ENCODE measurements around the gene DAP3. TPM values are rescaled to one million over a fixed set of nuclear protein-coding genes. Genes with fewer than 3 reads are reported as not detected.

The DAP3 gene
- total RNA-seq, 1 experiment from 2014 or later, result 148 TPM

- Histone ChIP-seq H3K4me2 (ENCODE audit: low read length) (no peak overlapping the region), H3K9me3 (ENCODE audit: control insufficient read depth in 1 of 2, insufficient read depth in 1 of 2, low read depth in 1 of 2, low read length in 2 of 2) (no peaks in the 10 kb centered on the region), H2AFZ (ENCODE audit: low read depth, low read length, poor library complexity, severe bottlenecking) (no peak overlapping the region), H3K9me2 (ENCODE audit: insufficient read depth) (no peaks in the 10 kb centered on the region), H3K9ac (ENCODE audit: low read length) (no peak overlapping the region), H3K36me3 (ENCODE audit: control insufficient read depth in 1 of 2, insufficient read depth in 2 of 2, low read length in 2 of 2) (peaks cover 38 to 64% of the 10 kb centered on the region in 2 experiments; a peak in 3 of 4 replicates), H3K4me1 (ENCODE audit: control insufficient read depth in 1 of 2, insufficient read depth in 2 of 2, low read length in 2 of 2) (no peaks in the 10 kb centered on the region), H3K27me3 (ENCODE audit: insufficient read depth, low read length) (no peaks in the 10 kb centered on the region), H4K20me1 (ENCODE audit: insufficient read depth) (no peaks in the 10 kb centered on the region), H3K27ac (ENCODE audit: low read depth, low read length) (no peak overlapping the region), H3K79me2 (ENCODE audit: insufficient read depth, low read length) (peaks cover 9% of the 10 kb centered on the region; the same call in 1 of the 2 replicates), H3K4me3 (replicated peaks in 1 of 2; ENCODE audit: low read depth in 1 of 2, low read length in 2 of 2) (no peak overlapping the region)
- ChIA-PET RAD21 (ENCODE audit: low non-redundant PET in 1 of 2, low total read pairs in 2 of 2, uncharacterized antibody in 2 of 2, unreplicated experiment in 2 of 2) (no interaction called here), POLR2A (no interaction called here), CTCF (no interaction called here)
- intact Hi-C loops (cut with micrococcal nuclease), result no loop called here
- no TSS peak for BruUV-seq (replicated peaks)
- DNase-seq (ENCODE audit: low read depth, low spot score), result no peak
- TF ChIP-seq EGR1 (IDR thresholded peaks at IDR 0.05; ENCODE audit: low read depth) (no peak), FOSL1 (IDR thresholded peaks at IDR 0.05; ENCODE audit: low read depth) (no peak), MAX (IDR thresholded peaks at IDR 0.05) (no peak), POLR2AphosphoS5 (IDR thresholded peaks at IDR 0.05; ENCODE audit: low read depth, low read length) (no peak)
- no peak for ATAC-seq
Observed at GRCh38 chr1:155671750-155672149, 17.1 kb upstream of the DAP3 start.

GRCh38 chr1:155673003-155673402 lies 15.9 kb upstream of the DAP3 start:
- ChIA-PET CTCF (no interaction called here), POLR2A (no interaction called here), RAD21 (ENCODE audit: low non-redundant PET in 1 of 2, low total read pairs in 2 of 2, uncharacterized antibody in 2 of 2, unreplicated experiment in 2 of 2) (no interaction called here)
- intact Hi-C loops (cut with micrococcal nuclease), result no loop called here
- H3K9ac ChIP-seq (ENCODE audit: low read length), result no peak overlapping the region
- no peaks in the 10 kb centered on the region for H3K27me3 ChIP-seq (ENCODE audit: insufficient read depth, low read length)
- BruUV-seq (replicated peaks), result no TSS peak
- no peaks in the 10 kb centered on the region for H4K20me1 ChIP-seq (ENCODE audit: insufficient read depth)
- H3K36me3 ChIP-seq (ENCODE audit: control insufficient read depth in 1 of 2, insufficient read depth in 2 of 2, low read length in 2 of 2), result peaks cover 40 to 65% of the 10 kb centered on the region in 2 experiments
- TF ChIP-seq SIN3A (IDR thresholded peaks at IDR 0.05; ENCODE audit: low read depth) (no peak), CBX3 (IDR thresholded peaks at IDR 0.05; ENCODE audit: low read depth) (no peak), SRF (IDR thresholded peaks at IDR 0.05; ENCODE audit: low read depth) (no peak), FOSL1 (IDR thresholded peaks at IDR 0.05; ENCODE audit: low read depth) (no peak), REST (IDR thresholded peaks at IDR 0.05; ENCODE audit: low read depth) (no peak), ZBTB33 (IDR thresholded peaks at IDR 0.05; ENCODE audit: extremely low read depth, insufficient replicate concordance, low read length) (no peak), MAX (IDR thresholded peaks at IDR 0.05) (no peak), ATF3 (IDR thresholded peaks at IDR 0.05) (no peak), EZH2phosphoT487 (IDR thresholded peaks at IDR 0.05; ENCODE audit: borderline replicate concordance) (no peak), EZH2 (IDR thresholded peaks at IDR 0.05) (no peak)
- no peaks in the 10 kb centered on the region for H3K4me1 ChIP-seq (ENCODE audit: control insufficient read depth in 1 of 2, insufficient read depth in 2 of 2, low read length in 2 of 2)
- DNase-seq (ENCODE audit: low read depth, low spot score) (no peak), ATAC-seq (no peak)
- no peak overlapping the region for H3K4me3 ChIP-seq (replicated peaks in 1 of 2; ENCODE audit: low read depth in 1 of 2, low read length in 2 of 2)
- no peak overlapping the region for H3K4me2 ChIP-seq (ENCODE audit: low read length)
- no peaks in the 10 kb centered on the region for H3K9me2 ChIP-seq (ENCODE audit: insufficient read depth)
- peaks cover 9% of the 10 kb centered on the region; the same call in 1 of the 2 replicates for H3K79me2 ChIP-seq (ENCODE audit: insufficient read depth, low read length)
- no peak overlapping the region for H2AFZ ChIP-seq (ENCODE audit: low read depth, low read length, poor library complexity, severe bottlenecking)
- no peaks in the 10 kb centered on the region for H3K9me3 ChIP-seq (ENCODE audit: control insufficient read depth in 1 of 2, insufficient read depth in 1 of 2, low read depth in 1 of 2, low read length in 2 of 2)
- H3K27ac ChIP-seq (ENCODE audit: low read depth, low read length), result no peak overlapping the region

Data from HCT116 (cell line).